Esophagus muscularis mucosa (tissue), 4 donors: Measurements from ENCODE around the gene ZBTB4. TPM values are rescaled to one million over a fixed set of nuclear protein-coding genes. Genes with fewer than 3 reads are reported as not detected.

Experiments used
- DNase-seq: peaks from one replicate; pipeline ENCODE4 v3.0.0-alpha.2; 2017; ENCODE audit errors: extremely low spot score
- H3K27ac ChIP-seq, 4 donors: fragments of 200-600 bp; sonication (generic); replicated peaks in 1 of 4; 1 replicate in 3 of 4; 2 replicates in 1 of 4; pipeline ENCODE4 v1.5.1; 2016 to 2019; ENCODE audit warnings: mild to moderate bottlenecking in 1 of 4
- H3K27me3 ChIP-seq, 4 donors: fragments of 200-600 bp; sonication (generic); one replicate each; pipeline versions ENCODE4 v1.5.1 to v1.6.0; 2016 to 2019
- H3K36me3 ChIP-seq, 4 donors: fragments of 200-600 bp; sonication (generic); one replicate each; pipeline ENCODE4 v1.5.1; 2016 to 2019
- H3K4me1 ChIP-seq, 4 donors: fragments of 200-600 bp; sonication (generic); one replicate each; pipeline ENCODE4 v1.5.1; 2016 to 2019
- H3K4me3 ChIP-seq, 4 donors: fragments of 200-600 bp; sonication (generic); 1 replicate in 2 of 4; 2 replicates in 2 of 4; pipeline ENCODE4 v1.5.1; 2016 to 2019; ENCODE audit warnings: mild to moderate bottlenecking in 4 of 4, moderate library complexity in 1 of 4
- H3K9me3 ChIP-seq, 4 donors: fragments of 200-600 bp; sonication (generic); 1 replicate in 3 of 4; 2 replicates in 1 of 4; pipeline ENCODE4 v1.5.1; 2016 to 2019
- EP300 ChIP-seq: sonication (generic); formaldehyde crosslinking; IDR thresholded peaks from one replicate; pipeline ENCODE4 v1.6.1; 2017; ENCODE audit warnings: antibody characterized with exemption
- POLR2A ChIP-seq: fragments of 450-650 bp; IDR thresholded peaks from one replicate; pipeline ENCODE4 v1.6.1; 2017; ENCODE audit warnings: antibody characterized with exemption, moderate library complexity, mild to moderate bottlenecking, low read depth
- POLR2AphosphoS5 ChIP-seq, 2 donors: sonication (generic); formaldehyde crosslinking; IDR thresholded peaks; one replicate each; pipeline ENCODE4 v1.6.1; 2017; ENCODE audit warnings: antibody characterized with exemption in 2 of 2
- WGBS: methylation state at CpG from one replicate; pipeline ENCODE4 v1.1.5; 2018; 5-methylcytosine and 5-hydroxymethylcytosine counted together
- intact Hi-C: fragments of 100-400 bp; cut with DNase I; formaldehyde crosslinking; loops from one replicate; pipeline ENCODE4 v1.15.1; 2023
- total RNA-seq, 4 donors: library from RNA; depleted of rRNA; stranded (reverse); fragments of >200 nt; gene quantifications; one replicate each; pipeline versions ENCODE4 v1.1.0 to v1.2.1, GENCODE V29; 2016
- TF ChIP-seq, protein P1 (sequence below), 3 experiments: fragments of 200-600 bp in 2 of 3; fragments of 450-650 bp in 1 of 3; sonication (generic) in 2 of 3; IDR thresholded peaks; one replicate each; pipeline ENCODE4 v1.5.1; 2017 to 2019; ENCODE audit warnings: antibody characterized with exemption in 3 of 3, mild to moderate bottlenecking in 2 of 3, moderate library complexity in 1 of 3

ZBTB4 gene
- total RNA-seq, 4 donors from 2014 or later, result 57.5 to 113 (median 87.7) TPM

DNA sequence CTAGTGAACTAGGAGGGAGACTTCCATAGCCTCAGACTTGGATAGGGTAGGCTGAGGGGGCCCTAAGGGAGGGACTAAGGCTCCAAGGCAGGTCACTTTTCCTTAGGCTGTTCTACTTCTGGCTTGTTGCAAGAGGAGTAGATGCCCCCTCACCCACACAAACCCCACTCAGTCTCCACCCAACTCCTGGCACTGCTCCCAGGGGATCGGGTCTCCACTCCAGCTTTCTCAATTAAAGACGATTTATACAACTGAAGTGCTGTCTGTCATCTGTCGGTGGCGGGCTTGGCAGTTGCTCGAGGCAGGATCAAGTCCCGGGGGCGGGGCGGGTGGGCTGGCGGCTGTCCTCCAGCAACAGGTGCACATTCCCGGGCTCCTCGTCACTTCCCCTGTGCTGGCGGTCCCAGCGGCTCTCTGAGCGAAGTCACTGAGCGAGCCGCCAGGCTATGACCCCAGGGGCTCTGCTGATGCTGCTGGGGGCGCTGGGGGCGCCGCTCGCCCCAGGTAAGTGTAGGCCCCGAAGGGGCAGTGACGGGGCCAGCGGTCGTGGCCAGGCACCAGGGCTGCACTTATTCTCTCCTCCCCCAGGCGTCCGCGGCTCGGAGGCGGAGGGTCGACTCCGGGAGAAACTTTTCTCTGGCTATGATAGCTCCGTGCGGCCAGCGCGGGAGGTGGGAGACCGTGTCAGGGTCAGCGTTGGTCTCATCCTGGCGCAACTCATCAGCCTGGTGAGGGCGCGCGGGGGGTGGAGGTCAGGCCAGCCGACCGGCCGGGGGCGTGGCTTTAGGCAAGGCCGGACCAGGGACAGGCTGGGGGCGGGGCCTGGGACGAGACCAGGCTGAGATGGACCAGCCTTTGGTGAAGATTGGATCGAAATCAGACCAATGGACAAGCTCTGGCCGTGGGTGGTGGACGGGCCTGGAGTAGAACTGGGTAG lies 34.5 kb downstream of the ZBTB4 start, which contains the start of gene CHRNB1:
Gene CHRNB1, plus strand, starts transcription at position 380 of the 937 bp plus-strand sequence. Its CDS starts 67 bp downstream, at position 447.
- WGBS, result 4% methylated on average over 27 of the region's 51 CpGs
- intact Hi-C loops, result no loop called here
- peaks cover 23 to 39% (median 35%) of the 10 kb centered on the region in 4 donors for H3K4me1 ChIP-seq
- peak within 1 kb of the TSS; percentile 39 to 57 (median 50) for H3K4me3 ChIP-seq
- H3K27ac ChIP-seq, result no peak within 1 kb of the TSS
- H3K9me3 ChIP-seq, result no peaks in the 10 kb centered on the region
- H3K36me3 ChIP-seq, result no peaks in the 10 kb centered on the region
- peaks cover 0 to 94% (median 40%) of the 10 kb centered on the region in 4 donors for H3K27me3 ChIP-seq
- peak; percentile 93 for DNase-seq
- TF ChIP-seq POLR2A, result no peak
- TF ChIP-seq, protein P1, sequence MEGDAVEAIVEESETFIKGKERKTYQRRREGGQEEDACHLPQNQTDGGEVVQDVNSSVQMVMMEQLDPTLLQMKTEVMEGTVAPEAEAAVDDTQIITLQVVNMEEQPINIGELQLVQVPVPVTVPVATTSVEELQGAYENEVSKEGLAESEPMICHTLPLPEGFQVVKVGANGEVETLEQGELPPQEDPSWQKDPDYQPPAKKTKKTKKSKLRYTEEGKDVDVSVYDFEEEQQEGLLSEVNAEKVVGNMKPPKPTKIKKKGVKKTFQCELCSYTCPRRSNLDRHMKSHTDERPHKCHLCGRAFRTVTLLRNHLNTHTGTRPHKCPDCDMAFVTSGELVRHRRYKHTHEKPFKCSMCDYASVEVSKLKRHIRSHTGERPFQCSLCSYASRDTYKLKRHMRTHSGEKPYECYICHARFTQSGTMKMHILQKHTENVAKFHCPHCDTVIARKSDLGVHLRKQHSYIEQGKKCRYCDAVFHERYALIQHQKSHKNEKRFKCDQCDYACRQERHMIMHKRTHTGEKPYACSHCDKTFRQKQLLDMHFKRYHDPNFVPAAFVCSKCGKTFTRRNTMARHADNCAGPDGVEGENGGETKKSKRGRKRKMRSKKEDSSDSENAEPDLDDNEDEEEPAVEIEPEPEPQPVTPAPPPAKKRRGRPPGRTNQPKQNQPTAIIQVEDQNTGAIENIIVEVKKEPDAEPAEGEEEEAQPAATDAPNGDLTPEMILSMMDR (IDR thresholded peaks at IDR 0.05), result no peak

DNA sequence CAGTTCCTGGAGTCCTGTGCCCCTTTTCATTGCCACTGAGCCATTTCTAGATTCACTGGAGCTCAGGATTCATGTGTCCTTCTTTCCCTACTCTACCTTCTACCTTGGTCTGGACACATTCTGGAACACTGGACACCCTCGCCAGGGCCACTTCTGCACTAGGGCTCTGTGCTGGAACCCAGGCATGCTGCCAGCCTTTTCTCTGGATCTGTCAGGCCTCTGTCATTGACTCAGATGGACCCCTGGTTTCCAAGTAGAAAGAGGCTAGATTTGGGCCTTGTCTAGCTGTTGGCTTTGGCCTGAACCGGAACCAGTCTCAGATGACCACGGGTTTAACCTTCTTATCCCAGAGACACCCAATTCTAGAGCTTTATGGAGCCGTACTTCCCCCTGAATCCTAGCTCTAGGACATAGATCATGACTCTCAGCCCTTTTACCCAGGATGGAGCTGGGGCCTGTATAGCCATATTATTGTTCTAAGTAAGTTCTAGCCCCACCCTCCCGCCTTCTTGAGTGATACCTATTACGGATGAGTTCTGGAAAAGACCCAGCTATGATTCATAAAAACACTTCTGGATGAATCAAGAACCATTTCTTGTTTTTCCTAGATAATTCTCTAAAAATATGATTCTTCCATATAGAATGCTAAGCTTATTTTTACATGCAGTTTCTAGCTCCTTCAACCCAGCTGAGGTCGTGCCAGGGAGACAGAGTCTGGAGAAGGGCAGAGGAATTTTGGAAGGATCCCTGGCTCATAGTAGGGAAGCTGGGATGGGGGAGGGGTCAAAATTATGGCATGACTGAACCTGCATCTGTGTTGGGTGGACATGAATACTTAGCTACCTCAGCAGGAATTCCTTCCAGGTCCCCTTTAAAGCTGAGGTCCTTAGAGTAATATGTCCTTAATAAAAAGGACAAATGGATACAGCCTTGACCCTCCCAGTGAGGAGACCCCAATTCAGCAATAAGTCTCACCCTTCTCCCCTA lies 35.6 kb downstream of the ZBTB4 start:
- Histone ChIP-seq H3K27ac (no peak overlapping the region), H3K27me3 (peaks cover 0 to 99% (median 51%) of the 10 kb centered on the region in 4 donors), H3K4me3 (no peak overlapping the region), H3K36me3 (no peaks in the 10 kb centered on the region), H3K4me1 (peaks cover 35 to 51% (median 47%) of the 10 kb centered on the region in 4 donors), H3K9me3 (no peaks in the 10 kb centered on the region)
- DNase-seq, result no peak
- WGBS, result 80% methylated on average over 4 of the region's 7 CpGs
- intact Hi-C loops, result no loop called here
- TF ChIP-seq POLR2A, result no peak
- TF ChIP-seq, protein P1 (IDR thresholded peaks at IDR 0.05), result no peak

DNA sequence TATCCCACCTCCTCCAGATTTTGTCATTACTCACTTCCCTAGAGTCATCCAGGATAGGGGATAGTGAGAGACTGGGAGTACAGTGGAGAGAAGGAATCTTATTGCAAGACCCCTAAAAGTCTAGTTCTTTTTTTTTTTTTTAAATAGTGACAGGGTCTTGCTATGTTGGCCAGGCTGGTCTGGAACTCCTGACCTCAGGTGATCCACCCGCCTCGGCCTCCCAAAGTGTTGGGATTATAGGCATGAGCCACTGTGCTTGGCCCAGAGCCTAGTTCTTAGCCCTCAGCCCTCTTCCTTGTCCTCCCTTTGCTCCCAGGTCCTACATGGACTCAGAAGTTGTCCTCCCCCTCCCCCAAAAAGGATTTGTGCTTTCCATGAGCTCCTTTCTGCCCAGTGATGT lies 37.3 kb downstream of the ZBTB4 start:
- no peak overlapping the region for H3K4me3 ChIP-seq
- H3K4me1 ChIP-seq, result peaks cover 51 to 67% (median 62%) of the 10 kb centered on the region in 4 donors
- peaks cover 0 to 99% (median 59%) of the 10 kb centered on the region in 4 donors for H3K27me3 ChIP-seq
- H3K9me3 ChIP-seq, result no peaks in the 10 kb centered on the region
- DNase-seq, result no peak
- TF ChIP-seq POLR2A (no peak), EP300 (no peak), POLR2AphosphoS5 (IDR thresholded peaks at IDR 0.05) (no peak)
- TF ChIP-seq, protein P1 (IDR thresholded peaks at IDR 0.05), result no peak
- intact Hi-C loops, result no loop called here
- no peaks in the 10 kb centered on the region for H3K36me3 ChIP-seq
- WGBS, result 92% methylated on average over 2 of the region's 2 CpGs
- H3K27ac ChIP-seq, result no peak overlapping the region

DNA sequence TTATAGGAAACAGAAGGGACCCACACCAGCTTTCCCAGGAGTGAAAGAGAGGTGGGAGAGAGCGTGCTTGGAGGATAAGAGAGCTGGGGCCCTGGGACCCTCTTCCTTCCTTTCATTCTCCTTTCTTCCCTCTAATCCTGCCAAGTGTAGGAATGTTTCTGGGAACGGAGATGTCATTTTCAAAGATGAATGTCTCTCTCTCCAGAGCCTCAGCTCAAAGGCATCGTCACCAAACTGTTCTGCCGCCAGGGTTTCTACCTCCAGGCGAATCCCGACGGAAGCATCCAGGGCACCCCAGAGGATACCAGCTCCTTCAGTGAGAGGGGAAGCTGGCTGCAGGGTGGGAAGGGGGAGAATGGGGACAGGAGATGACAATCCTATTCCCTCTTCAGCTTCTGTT lies 38.2 kb downstream of the ZBTB4 start:
- H3K4me3 ChIP-seq, result no peak overlapping the region
- no peak for DNase-seq
- intact Hi-C loops, result no loop called here
- no peak overlapping the region for H3K27ac ChIP-seq
- peaks cover 0 to 98% (median 51%) of the 10 kb centered on the region in 4 donors for H3K27me3 ChIP-seq
- no peaks in the 10 kb centered on the region for H3K9me3 ChIP-seq
- WGBS, result 46% methylated on average over 7 of the region's 7 CpGs
- H3K4me1 ChIP-seq, result peaks cover 60 to 69% (median 64%) of the 10 kb centered on the region in 4 donors
- H3K36me3 ChIP-seq, result no peaks in the 10 kb centered on the region
- TF ChIP-seq, protein P1 (IDR thresholded peaks at IDR 0.05), result no peak
- TF ChIP-seq POLR2AphosphoS5 (IDR thresholded peaks at IDR 0.05), result no peak
- no peak for TF ChIP-seq EP300
- no peak for TF ChIP-seq POLR2A
